8988T (cell line): Measurements from ENCODE around the gene CEP41.
"Not testable (repeated sequence)": the region's sequence is repeated elsewhere in the genome, so short reads cannot be mapped to it uniquely, and the experiment has no call there.

Source experiments
- DNase-seq: peaks from one replicate; pipeline ENCODE4 v3.0.0; 2011

CEP41 gene

DNA sequence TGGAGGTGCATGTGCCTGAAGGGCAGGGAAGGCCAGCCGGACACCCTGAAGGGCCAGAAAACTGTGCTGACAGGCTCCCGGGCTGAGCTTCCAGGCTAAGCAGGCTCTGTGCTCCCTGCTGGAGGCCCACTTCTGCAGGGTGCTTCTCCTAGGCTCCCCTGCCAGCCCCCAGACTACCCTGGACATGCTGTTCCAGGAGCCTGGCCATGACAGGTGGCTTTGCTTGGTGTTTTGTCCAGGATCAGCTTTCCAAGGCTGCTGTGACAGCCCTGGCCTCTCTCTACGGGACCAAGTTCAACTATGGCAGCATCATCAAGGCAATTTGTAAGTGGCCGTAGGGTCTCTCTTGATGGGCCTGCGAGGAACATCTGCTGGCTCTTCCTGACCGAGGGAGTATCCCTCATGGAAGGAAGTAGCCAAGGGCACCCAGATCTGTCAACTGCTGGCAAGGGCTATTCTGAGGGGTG lies 55.2 kb downstream of the CEP41 start:
- DNase-seq: no peak

GRCh38 chr7:130384841-130385599 lies 55.8 kb downstream of the CEP41 start:
- no peak for DNase-seq

- no peak for DNase-seq
These were observed 56.4 kb downstream of the CEP41 start for GRCh38 chr7:130384371-130384801.

DNA sequence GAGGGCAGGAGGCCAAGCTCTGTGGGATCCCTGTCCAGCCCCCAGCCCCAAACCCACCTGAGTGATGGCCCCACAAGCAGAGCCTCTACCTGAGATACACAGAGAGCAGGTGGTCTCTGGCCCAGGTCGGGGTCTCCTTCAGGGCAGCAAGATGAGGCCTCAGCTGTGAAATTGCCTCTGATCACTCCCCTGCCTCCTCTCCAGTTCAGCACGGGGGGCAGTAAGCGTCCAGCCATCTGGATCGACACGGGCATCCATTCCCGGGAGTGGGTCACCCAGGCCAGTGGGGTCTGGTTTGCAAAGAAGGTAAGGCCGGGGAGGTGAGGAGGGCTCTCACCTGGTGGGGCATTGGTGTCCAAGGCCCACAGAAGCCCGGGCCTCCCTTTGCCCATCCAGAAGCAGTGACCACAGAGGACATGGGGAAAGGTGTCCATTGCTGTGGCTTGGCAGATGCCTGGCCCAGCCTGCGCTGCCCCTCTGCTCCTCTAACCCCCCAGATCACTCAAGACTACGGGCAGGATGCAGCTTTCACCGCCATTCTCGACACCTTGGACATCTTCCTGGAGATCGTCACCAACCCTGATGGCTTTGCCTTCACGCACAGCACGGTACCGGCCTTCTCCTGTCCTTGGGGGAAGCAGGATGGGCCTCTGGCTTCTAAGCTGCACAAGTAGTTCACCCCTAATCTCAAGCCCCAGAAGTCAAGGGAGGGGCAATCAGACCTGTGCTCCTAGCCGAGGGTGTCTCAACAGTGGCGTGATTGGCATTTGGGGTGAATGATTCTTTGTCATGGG lies 57.4 kb downstream of the CEP41 start:
- DNase-seq: no peak

GRCh38 chr7:130381468-130382312 lies 59.1 kb downstream of the CEP41 start:
- DNase-seq: no peak

- no peak for DNase-seq
These were observed 59.9 kb downstream of the CEP41 start for GRCh38 chr7:130380861-130381455.

DNA sequence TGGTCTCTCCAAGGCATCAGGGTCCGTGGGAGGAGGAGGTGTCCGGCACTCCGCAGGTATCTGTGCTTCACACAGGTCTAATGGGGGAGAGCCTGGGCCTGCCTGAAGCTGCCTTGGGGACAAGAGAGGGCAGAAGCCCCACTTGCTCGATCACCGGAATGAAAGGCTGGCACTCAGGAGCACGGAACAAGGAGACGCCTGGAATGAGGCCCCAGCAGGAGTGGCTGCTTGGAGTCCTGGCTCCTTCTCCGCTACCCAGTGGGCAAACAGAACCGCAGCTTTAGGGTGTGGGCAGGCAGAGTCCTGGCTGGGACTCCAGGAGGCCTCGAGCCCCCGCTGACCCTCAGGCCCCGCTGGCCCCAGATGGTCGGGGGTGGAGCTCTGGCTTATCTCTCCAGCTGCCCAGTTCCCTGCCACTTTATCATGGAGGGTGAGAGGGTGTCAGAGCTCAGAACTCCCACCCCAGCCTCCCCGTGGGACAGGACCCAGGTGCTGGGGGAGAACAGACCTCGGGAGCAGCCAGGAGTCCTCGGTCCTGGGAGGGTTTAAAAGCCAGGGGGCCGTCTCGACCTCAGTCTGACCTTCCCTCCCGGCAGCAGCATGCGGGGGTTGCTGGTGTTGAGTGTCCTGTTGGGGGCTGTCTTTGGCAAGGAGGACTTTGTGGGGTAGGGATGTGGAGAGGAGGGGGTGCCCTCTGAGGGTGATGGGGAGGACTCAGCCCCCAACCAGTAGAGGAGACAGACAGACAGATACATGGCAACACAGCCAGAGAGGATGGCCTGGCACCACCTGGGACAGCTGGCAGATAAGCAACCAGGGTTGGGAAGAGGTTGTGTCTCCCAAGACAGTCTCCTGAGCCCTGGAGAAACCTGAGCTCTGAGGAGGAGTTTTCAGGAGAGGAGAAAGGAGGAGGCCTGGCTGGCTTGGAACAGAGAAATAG lies 60.6 kb downstream of the CEP41 start, which contains the start of gene CPA1:
Gene CPA1, plus strand, starts transcription at position 574 of the 940 bp plus-strand sequence. Its CDS starts 27 bp downstream, at position 601.
- DNase-seq: no peak

GRCh38 chr7:130379532-130379920 lies 61.3 kb downstream of the CEP41 start:
- DNase-seq: no peak

GRCh38 chr7:130379019-130379418 lies 61.8 kb downstream of the CEP41 start:
- DNase-seq: no peak

DNA sequence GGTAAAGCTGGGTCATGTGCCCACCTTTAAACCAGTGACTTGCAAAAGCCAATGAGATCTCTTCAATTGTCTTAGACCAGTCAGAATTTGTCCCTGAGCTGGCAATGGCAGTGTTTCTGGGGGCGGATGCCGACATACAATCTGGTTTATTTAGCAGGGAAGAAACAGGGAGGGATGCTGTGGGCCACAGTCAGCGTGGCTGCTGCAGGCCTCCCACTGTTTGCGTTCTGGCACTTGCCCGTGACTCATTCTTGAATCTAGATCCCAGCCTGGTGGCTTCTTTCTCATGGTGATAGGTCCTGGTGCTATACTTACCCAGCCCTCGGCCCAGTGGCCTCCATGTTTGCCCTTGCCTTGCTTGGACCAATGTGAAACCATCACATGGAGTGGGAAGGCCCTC lies 63.6 kb downstream of the CEP41 start:
- no peak for DNase-seq

- DNase-seq: not testable (repeated sequence)
These were observed 64.4 kb downstream of the CEP41 start for GRCh38 chr7:130376461-130376860.

DNA sequence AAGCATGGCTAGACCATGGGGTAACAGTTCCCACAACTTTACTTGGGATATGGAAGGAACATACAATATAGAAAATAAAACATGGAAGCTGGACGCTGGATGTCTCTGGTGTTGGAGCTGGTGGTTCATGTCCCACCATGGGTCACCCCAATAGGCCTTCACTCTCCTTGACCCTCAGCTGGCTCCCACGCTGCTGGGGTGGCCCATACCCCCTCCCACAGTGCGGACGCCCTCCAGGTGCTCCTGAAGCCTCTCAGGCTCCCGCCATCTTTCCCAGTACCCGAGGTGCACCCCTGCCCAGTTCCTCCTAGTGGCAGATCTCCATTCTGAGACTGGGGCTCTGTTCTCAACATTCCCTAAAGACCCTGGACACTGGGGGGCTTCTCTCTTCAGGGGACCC lies 66.3 kb downstream of the CEP41 start:
- DNase-seq: no peak

DNA sequence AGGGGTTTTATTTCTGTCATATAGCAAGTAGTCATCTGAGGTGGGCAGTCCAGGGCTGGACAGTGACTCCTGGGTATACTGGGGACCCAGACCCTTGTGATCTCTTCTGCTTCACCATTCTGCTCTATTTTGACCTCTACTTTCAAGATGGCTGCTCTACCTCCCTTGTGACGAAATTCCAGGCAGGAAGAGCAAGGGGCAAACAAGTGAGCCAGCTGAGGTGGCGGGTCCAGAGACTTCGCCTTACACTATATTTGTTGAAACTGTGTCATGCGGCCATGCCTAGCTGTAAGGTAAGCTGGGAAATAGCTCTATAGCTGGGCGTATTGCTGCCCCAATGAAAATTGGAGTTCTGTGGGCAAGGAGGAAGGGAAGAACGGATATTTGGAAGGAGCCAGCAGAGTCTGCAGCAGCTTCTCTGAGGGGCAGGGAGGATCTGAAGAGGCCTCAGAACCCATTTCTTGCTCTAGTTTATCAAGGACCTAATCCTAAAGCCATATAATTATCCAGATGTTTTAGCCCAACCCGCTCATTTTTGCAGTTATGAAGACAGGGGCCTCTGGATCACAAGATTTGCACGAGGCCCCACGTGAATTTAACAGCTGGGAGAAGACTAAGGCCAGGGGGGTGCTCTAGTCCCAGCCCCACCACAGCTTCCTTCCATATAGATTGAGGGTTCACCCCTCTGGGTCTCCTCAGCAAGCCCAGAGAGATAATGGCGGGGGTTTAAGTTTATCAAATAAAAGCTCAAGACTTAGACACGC lies 68.2 kb downstream of the CEP41 start:
- no peak for DNase-seq

- no peak for DNase-seq
These were observed 69.8 kb downstream of the CEP41 start for GRCh38 chr7:130371046-130371445.

- DNase-seq: no peak
These were observed 70.8 kb downstream of the CEP41 start for GRCh38 chr7:130369831-130370550.

DNA sequence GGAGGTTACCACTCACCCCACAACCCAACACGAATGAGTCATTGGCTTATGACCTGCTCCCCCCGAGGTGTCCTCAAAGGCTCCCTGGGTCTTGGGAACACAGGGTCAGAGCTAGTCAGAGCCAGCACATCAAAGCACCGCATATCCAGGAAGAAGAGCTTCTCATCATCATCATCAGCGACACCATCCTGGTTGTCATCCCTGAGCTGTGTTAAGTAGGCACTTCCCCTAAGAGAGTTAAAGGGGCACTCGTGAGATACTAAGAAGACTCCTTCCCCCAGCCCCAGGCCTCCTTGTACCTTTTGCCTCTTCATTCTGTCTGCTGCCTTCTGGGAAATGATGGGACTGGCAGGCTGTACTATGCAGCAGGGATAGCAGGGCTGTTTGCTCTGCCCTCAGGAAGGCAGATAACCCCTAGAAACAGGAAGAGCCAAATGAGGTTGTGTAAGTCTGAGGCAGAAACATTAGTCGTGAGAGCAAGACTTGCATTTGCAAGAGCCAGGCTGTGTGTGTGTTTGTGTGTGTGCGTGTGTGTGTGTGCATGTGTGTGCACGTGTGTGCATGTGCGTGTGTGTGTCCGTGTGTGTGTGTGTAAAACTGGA lies 71.6 kb downstream of the CEP41 start:
- DNase-seq: no peak

DNA sequence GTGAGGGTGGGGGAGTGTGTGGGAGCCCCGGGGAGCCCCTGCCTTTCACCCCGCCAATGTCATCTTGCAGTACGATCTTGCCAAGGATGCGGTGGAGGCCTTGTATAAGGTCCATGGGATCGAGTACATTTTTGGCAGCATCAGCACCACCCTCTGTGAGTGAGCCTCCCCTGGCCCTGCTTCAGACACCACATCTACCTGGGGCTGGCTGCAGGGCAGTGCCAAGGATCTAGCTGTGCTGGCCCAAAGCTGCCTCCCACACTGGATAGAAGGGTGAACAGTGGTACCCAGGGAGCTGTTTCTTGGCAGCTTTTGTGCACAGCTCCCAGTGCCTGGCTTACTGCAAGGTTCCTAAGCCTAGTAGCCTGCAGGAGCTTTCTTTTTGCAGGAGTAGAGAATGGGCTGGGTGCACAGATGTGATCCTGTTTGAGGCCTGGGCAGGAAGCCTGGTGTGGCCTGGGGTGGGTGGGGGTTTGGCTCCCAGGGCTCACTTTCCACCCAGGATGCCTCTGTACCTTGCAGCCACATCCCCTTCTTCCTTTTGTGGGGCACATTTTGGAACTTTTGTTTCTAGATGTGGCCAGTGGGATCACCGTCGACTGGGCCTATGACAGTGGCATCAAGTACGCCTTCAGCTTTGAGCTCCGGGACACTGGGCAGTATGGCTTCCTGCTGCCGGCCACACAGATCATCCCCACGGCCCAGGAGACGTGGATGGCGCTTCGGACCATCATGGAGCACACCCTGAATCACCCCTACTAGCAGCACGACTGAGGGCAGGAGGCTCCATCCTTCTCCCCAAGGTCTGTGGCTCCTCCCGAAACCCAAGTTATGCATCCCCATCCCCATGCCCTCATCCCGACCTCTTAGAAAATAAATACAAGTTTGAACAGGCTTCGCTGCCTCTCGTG lies 72.7 kb downstream of the CEP41 start:
- no peak for DNase-seq

DNA sequence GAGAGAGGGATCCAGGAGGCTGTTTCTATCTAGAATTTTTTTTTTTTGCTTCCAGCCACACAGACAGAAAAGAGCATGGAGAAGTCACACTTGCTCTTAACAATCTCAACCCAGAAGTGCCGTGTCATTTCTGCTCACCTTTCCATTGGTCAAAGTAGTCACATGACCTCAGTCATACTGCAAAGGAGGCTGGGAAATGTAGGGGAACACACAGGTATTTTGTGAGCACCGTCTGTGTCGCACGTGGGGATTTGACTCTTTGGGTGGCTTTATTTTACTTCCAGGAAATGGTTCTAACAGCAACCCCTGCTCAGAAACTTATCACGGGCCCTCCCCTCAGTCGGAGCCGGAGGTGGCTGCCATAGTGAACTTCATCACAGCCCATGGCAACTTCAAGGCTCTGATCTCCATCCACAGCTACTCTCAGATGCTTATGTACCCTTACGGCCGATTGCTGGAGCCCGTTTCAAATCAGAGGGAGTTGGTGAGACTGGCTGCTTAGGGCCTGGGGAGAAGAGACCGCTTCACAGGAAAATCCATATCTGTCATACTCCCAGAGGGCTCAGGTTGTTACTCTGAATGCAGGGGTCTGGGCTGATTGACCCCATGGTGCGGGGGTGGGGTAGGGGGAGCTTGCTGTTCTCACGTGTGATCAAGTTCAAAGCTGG lies 73.6 kb downstream of the CEP41 start:
- no peak for DNase-seq
